GM21619 (cell line): ENCODE measurements around the gene CYP26C1.

Experiments used
- ATAC-seq: cut with Tn5 transposase; IDR thresholded peaks from one replicate; pipeline ENCODE4 v1.9.1; 2021; ENCODE audit not compliant: unreplicated experiment

The CYP26C1 gene

GRCh38 chr10:93110472-93111146, 50.0 kb downstream of the CYP26C1 start:
- ATAC-seq = no peak

- no peak for ATAC-seq
Observed at GRCh38 chr10:93113042-93113441, 52.4 kb downstream of the CYP26C1 start.

GRCh38 chr10:93115661-93116383, 55.2 kb downstream of the CYP26C1 start:
- ATAC-seq = peak; percentile 82
